M059J (cell line): ENCODE measurements around the gene SERPINH1. TPM values are rescaled to one million over a fixed set of nuclear protein-coding genes. Genes with fewer than 3 reads are reported as not detected.
"Not testable (repeated sequence)": the region's sequence is repeated elsewhere in the genome, so short reads cannot be mapped to it uniquely, and the experiment has no call there.

Experiments
- DNase-seq: peaks from one replicate; pipeline ENCODE4 v3.0.0-alpha.2; 2012; ENCODE audit warnings: low read depth
- total RNA-seq: library from RNA; depleted of rRNA; stranded (reverse); fragments of >200 nt; shearing (Covaris generic); gene quantifications from 2 replicates; pipeline ENCODE4 v1.2.3, GENCODE V29; 2014

SERPINH1 gene
- total RNA-seq, 1 experiment from 2014 or later = 512 TPM

DNA sequence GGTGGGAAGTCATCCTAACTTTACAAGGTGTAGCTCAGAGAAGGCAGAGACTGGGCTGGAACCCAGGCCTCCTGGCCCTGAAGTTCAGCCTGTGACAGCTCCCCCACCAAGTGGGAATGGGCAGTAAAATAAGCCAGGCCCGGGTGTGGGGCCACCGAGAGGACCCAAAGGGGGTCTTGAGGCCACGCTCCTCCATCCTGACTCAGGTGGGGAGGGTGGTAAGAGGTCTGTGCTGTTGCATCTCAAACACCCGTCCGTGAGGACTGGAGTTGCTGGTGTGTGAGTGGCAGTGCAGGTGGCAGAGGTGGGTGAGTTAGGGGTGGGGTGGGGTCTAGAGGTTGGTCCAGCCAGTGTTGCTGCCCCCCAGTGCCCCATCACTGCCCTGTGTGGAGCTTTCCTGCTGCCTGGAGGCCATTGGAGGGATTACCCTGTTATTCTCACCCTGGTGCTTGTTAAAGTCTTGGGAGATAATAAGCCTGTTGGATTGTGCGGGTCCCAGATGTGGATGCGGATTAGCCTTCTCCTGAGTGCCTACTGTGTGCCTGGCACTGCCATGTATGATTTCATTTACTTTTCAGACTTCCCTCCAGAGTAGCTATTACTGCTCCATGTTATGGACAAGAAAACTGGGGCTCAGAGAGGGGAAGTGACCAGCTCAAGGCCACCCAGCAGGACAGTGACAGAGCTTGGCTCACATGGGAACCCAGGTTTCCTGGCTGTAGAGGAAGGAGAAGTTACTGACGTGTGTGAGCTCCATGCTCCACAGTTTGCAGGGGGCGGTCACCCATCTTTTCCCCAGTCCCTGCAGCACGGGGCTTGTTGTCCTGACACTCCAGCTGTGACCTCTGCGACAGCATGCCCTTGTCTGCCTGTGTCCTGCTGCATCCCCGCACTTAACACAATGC is 12.9 kb downstream of the SERPINH1 start:
- DNase-seq = no peak

DNA sequence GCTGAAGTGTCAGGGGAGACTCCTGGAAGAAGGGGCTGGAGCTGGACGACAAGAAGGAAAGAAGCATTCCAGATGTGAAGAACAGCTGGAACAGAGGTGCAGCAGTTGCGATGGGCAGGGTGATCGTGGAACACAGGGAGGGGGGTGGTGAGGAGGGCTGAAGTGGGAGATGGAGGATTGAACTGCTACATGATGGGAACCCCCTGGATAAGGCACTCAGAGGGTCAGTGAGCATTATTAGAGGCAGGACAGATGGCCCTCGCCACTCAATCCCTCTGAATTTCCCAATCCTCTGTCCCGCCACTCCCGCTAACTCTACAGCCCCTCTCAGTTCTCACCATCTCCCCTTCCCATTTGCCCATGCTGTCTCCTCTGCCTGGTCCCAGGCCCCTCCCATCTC is 14.0 kb downstream of the SERPINH1 start:
- DNase-seq = no peak

GRCh38 chr11:75576499-75576918 is 14.5 kb downstream of the SERPINH1 start:
- DNase-seq = peak; percentile 70

- no peak for DNase-seq
Observed at GRCh38 chr11:75577207-75577606, 15.2 kb downstream of the SERPINH1 start.

DNA sequence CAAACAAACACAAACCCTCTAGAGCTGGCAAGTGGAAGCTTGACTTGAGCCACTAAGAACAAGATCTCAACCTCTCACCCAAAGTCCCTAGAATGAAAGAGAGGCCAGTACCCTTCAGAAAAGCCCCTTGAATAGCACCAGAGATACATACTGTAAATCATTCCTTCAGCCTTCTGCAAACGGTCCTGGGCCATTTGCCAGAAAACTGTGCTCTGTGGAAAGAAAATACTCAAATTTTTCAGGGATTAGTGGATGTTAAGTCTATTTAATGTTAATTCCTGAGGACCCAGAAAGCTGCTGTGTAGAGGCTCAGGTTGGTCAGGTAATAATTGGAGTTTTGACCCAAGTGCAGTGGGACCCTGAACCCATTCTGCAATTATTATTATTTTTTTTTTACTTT is 16.9 kb downstream of the SERPINH1 start:
- DNase-seq = no peak

- DNase-seq = no peak
Observed at GRCh38 chr11:75579841-75580240, 17.8 kb downstream of the SERPINH1 start.

DNA sequence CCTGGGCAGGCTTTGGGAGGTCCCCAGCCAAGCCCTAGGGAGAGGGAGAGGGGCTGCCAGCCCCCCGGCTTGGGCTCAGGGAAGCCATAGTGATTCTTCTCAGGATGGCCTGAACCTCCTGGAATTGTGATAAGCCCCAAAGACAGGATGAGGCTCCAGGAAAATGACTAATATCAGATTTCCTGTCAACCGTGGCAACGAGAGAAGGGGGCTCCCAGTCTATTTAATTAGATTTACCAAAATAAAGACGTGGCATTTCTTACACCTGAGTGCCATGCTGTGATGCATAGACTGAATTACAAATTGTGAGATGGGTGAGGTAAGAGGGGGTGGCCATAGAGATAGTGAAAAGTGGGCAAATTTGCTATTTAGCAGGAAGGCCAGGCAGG is 20.4 kb downstream of the SERPINH1 start:
- peak; percentile 17 for DNase-seq

- DNase-seq = peak; percentile 60
Observed at GRCh38 chr11:75582895-75583717, 21.1 kb downstream of the SERPINH1 start.

GRCh38 chr11:75583718-75584658 is 21.9 kb downstream of the SERPINH1 start:
- peak; percentile 43 for DNase-seq

- DNase-seq = not testable (repeated sequence)
Observed at GRCh38 chr11:75584659-75585292, 22.7 kb downstream of the SERPINH1 start.

DNA sequence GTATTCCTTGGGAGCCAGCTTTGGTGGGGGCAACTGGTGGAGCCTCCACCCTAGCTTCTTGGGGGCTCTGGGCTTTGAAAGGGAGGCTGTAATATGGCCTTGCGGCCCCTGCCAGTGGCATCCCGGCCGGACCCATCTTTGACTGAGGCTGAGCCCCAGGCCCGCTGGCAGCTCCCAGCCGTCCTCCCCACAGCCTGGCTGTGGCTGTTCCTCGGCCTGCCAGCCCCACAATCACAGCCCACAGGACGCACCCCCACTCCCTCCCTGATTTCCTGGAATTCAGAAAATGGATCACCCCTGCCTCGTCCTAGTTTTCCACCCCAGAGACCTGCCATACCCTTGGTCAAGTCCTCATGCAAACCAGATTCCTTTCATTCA is 23.2 kb downstream of the SERPINH1 start:
- DNase-seq = no peak

GRCh38 chr11:75586395-75586794 is 24.3 kb downstream of the SERPINH1 start:
- no peak for DNase-seq

DNA sequence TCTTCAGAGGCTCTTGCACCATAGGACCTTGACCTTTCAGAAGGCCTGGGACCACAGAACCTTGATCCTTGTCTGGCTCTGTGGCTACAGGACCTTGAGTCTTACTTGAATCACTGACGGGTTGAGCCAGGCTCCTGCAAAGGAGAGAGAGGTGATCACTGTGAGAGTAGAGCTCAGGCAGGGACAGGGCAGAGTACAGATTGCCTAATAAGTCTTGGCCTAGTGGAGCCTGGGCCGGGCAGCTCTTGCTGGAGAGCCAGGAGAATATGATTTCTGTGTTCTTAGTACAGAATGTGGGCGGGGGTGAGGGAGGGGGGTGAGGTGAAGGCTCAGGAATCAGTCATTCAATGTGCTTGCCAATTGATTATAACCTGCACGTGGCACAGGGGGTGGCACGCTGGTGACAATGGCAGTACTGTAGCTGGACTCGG is 26.0 kb downstream of the SERPINH1 start:
- DNase-seq = no peak

DNA sequence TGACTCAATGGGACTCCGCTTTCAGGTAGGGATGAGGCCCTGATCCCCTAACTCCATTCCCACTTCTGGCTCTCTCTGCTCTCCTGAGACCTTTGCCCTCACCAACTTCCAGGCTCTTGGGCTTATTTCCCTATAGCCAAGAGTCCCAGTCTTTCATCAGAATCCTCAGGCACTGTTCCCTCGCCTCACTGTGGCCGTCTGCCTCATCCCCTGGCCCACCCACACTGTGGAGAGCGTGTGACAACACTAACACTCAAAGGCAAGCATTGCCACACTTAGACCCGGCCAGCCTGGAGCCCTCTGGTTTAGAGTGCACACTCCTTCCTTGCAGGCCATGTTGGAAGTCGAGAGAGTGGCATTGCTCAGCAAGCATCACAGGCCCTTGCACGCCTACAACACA is 27.0 kb downstream of the SERPINH1 start:
- DNase-seq = no peak

DNA sequence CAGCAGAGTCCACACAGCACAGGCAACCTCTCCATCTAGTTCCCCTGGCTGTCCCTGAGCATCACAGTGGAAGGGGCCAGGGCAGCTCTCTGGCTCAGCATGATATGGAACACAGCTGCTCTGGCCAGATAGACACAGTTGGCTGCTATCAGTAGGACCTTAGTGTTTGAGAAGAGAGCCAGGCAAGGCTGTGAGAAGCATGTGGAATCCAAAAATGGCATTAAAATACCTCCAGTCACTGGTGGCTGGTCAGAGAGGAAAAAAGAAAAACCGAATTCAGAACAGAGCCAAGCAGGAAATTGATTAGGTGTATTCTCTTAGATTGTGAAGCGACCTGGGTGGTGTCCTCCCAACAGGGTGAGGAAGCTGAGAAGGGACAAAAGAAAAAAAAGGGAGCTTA is 27.9 kb downstream of the SERPINH1 start:
- no peak for DNase-seq

DNA sequence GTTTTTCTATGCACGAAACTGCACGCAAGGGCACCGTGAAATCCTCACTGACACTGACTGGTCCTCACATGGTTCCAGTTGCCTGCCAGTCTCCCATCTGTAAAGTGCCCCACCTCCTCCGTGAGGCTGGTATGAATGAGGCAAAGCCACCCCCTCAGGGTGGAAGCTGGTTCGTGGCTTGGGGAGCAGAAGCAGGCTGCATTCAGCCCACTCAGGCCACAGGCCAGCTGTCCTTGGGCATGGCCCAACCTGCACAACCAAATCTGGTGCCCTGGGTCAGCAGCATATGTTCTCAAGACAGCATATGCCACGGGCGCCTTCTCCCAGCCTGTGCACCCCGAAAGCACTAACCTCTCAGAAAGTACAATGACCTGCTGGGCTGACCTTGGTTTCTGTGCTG is 29.3 kb downstream of the SERPINH1 start:
- no peak for DNase-seq

GRCh38 chr11:75591966-75592365 is 29.9 kb downstream of the SERPINH1 start:
- DNase-seq = no peak

DNA sequence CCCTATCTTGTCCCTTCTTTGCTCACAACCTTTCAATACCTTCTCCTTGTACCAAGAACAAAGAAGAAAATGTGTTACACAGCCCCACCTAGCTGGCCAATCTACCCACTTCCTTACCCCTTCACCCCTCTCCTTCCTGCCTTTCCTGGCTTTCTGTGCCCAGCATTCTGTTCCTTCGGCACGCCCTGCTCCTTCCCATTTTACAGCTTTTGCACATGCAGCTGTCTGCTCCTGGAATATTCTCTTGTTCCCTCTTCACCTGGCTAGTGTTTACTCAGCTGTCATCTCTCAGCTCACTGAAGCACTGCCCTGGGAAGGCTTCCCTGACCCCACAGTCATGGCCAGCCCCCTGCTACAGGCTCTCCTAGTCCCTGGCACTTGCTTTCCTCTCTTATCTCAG is 30.7 kb downstream of the SERPINH1 start:
- no peak for DNase-seq

DNA sequence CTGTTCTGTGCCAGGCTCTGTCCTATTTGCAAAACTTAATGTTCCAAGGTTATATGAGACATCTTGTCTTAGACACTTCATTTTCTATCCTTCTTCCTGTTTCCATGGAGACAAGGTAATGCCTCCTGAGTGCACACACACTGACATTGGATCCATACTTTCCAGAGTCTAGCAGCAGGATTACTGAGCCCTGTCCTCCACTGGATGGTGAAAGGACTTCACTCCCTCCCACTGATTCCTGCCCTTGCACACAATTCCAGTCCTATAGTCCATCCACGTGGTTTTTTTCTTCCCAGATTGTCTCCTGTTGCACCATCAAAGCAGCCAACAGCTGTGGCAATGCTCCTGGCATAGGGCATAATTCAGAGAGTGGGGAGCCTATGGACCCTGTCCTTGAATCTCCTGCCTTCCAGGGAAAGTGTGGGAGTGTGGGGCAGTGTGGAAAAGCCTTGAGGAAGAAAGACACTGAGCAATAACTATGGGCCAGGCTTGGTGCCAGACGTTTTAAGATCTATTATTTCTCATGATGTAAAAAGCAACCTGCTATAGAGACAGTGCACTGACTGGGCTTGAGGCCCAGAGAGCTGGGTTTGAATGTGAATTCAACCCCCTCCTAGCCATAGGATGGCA is 31.3 kb downstream of the SERPINH1 start:
- no peak for DNase-seq

GRCh38 chr11:75594211-75594610 is 32.2 kb downstream of the SERPINH1 start:
- DNase-seq = no peak

- DNase-seq = no peak
Observed at GRCh38 chr11:75595429-75595828, 33.4 kb downstream of the SERPINH1 start.
